Spleen (tissue), 7 donors: ENCODE measurements around the gene ELFN1.

Source experiments
- POLR2A ChIP-seq, 3 donors: fragments of 450-650 bp; IDR thresholded peaks; one replicate each; pipeline ENCODE4 v1.5.1; 2017; ENCODE audit warnings: antibody characterized with exemption in 3 of 3, mild to moderate bottlenecking in 1 of 3
- POLR2AphosphoS5 ChIP-seq, 3 donors: sonication (generic); formaldehyde crosslinking; IDR thresholded peaks; one replicate each; pipeline ENCODE4 v1.5.1; 2017; ENCODE audit warnings: antibody characterized with exemption in 3 of 3
- TF ChIP-seq, protein P1 (sequence below), 11 experiments: fragments of 200-600 bp in 7 of 11; fragments of 450-650 bp in 4 of 11; sonication (generic) in 4 of 11; IDR thresholded peaks in 8 of 11; conservative IDR thresholded peaks in 3 of 11; 1 replicate in 7 of 11; 2 replicates in 4 of 11; pipeline versions ENCODE4 v1.4.0 to v1.8.0; 2016 to 2021; ENCODE audit warnings: antibody characterized with exemption in 11 of 11, inconsistent platforms in 4 of 11, mild to moderate bottlenecking in 1 of 11
- donor health status: DM: no; HTN: no; CAD: no; lungs with moderate emphysema.
- donor health status: DM: no; HTN: no; CAD: no.
- donor health status: DM: no; HTN: no; CAD: no.

DNA sequence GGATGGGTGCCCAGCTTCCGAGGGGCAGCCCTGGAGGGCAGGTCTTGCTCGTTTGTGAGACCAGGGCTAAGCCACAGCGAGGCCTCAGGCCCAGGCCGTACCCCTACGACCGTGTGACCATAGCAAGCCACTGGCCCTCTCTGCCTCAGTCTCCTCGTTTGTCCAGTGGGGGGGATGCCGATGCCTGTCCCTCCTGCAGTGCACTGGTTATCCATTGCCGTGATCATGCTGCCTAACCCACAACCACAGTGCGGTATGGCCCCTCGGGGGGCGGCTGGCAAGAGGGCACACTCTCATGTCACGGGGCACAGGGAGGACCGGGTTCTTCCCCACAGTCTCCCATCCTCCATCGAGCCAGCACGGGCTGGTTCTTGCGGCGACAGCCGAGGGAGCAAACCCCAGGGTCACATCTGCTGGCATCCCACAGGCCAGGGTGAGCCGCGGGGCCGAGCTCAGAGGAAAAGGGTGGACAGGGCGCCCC lies 80.5 kb downstream of the ELFN1 start:
- TF ChIP-seq, protein P1, sequence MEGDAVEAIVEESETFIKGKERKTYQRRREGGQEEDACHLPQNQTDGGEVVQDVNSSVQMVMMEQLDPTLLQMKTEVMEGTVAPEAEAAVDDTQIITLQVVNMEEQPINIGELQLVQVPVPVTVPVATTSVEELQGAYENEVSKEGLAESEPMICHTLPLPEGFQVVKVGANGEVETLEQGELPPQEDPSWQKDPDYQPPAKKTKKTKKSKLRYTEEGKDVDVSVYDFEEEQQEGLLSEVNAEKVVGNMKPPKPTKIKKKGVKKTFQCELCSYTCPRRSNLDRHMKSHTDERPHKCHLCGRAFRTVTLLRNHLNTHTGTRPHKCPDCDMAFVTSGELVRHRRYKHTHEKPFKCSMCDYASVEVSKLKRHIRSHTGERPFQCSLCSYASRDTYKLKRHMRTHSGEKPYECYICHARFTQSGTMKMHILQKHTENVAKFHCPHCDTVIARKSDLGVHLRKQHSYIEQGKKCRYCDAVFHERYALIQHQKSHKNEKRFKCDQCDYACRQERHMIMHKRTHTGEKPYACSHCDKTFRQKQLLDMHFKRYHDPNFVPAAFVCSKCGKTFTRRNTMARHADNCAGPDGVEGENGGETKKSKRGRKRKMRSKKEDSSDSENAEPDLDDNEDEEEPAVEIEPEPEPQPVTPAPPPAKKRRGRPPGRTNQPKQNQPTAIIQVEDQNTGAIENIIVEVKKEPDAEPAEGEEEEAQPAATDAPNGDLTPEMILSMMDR (IDR thresholded peaks at IDR 0.05 in 8 of 11, conservative IDR thresholded peaks at IDR 0.05 in 3 of 11) = no peak
- TF ChIP-seq POLR2A (IDR thresholded peaks at IDR 0.05) = no peak
- no peak for TF ChIP-seq POLR2AphosphoS5 (IDR thresholded peaks at IDR 0.05)
